ENCODE results near the gene LCT.

DNA sequence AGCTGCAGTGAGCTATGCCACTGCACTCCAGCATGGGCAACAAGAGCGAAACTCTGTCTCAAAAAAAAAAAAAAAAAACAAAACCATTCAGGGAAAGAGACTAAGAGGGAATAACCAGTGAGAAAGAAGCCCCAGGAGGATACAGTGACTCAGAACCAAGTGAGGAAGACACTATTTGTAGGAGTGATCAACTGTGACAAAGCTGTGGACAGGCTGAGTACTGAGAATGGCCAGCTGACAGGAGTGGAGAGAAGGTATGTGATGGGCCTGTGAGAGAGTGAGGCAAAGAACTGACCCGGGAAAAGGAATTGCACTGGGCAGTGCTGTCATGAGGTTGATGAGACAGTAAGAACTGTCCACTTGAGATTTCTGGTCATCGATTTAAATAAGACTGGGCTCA is 6.7 kb upstream of the LCT start:
- TF ChIP-seq CTCF (conservative IDR thresholded peaks at IDR 0.05; ENCODE audit: low read depth, low read length) = no peak
- no peak for TF ChIP-seq FOS (IDR thresholded peaks at IDR 0.05; ENCODE audit: low read depth, low read length)
- TF ChIP-seq POLR2A (IDR thresholded peaks at IDR 0.05; ENCODE audit: low read depth, low read length) = no peak
- no peak for TF ChIP-seq MAZ (IDR thresholded peaks at IDR 0.05; ENCODE audit: borderline replicate concordance, low read depth, low read length)
- no peak for TF ChIP-seq RFX5 (IDR thresholded peaks at IDR 0.05; ENCODE audit: low read depth, low read length)
- TF ChIP-seq, protein P1, sequence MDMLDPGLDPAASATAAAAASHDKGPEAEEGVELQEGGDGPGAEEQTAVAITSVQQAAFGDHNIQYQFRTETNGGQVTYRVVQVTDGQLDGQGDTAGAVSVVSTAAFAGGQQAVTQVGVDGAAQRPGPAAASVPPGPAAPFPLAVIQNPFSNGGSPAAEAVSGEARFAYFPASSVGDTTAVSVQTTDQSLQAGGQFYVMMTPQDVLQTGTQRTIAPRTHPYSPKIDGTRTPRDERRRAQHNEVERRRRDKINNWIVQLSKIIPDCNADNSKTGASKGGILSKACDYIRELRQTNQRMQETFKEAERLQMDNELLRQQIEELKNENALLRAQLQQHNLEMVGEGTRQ (IDR thresholded peaks at IDR 0.05; ENCODE audit: low read depth, low read length) = no peak
- TF ChIP-seq BHLHE40 (IDR thresholded peaks at IDR 0.05; ENCODE audit: low read depth, low read length) = no peak
- no peak for TF ChIP-seq SMC3 (IDR thresholded peaks at IDR 0.05; ENCODE audit: low read depth, low read length)
- TF ChIP-seq MAFK (IDR thresholded peaks at IDR 0.05; ENCODE audit: low read depth, low read length) = no peak
- no peak for TF ChIP-seq RCOR1 (IDR thresholded peaks at IDR 0.05; ENCODE audit: insufficient replicate concordance, low read length)
- TF ChIP-seq, protein P2, sequence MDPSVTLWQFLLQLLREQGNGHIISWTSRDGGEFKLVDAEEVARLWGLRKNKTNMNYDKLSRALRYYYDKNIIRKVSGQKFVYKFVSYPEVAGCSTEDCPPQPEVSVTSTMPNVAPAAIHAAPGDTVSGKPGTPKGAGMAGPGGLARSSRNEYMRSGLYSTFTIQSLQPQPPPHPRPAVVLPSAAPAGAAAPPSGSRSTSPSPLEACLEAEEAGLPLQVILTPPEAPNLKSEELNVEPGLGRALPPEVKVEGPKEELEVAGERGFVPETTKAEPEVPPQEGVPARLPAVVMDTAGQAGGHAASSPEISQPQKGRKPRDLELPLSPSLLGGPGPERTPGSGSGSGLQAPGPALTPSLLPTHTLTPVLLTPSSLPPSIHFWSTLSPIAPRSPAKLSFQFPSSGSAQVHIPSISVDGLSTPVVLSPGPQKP (IDR thresholded peaks at IDR 0.05; ENCODE audit: borderline replicate concordance, low read depth, low read length) = no peak
- no peak for TF ChIP-seq CEBPB (IDR thresholded peaks at IDR 0.05; ENCODE audit: low read depth, low read length)
- no peak for TF ChIP-seq RAD21 (IDR thresholded peaks at IDR 0.05; ENCODE audit: low read length)

Measured in IMR-90 (cell line).